ENCODE data around the gene GRIP2.
A peak's percentile ranks its signal among the peaks of the same experiment; 100 is the strongest.

Gene GRIP2

GRCh38 chr3:14450506-14450905 is 89.6 kb downstream of the GRIP2 start:
- DNase-seq, result no peak

GRCh38 chr3:14448756-14449727 is 91.1 kb downstream of the GRIP2 start:
- no peak for DNase-seq

GRCh38 chr3:14448063-14448462 is 92.1 kb downstream of the GRIP2 start:
- DNase-seq, result no peak

- DNase-seq, result no peak
These were observed 93.1 kb downstream of the GRIP2 start for GRCh38 chr3:14446988-14447570.

GRCh38 chr3:14445773-14446172 is 94.4 kb downstream of the GRIP2 start:
- DNase-seq, result no peak

GRCh38 chr3:14444380-14444779 is 95.8 kb downstream of the GRIP2 start:
- no peak for DNase-seq

GRCh38 chr3:14441920-14442300 is 98.2 kb downstream of the GRIP2 start:
- no peak for DNase-seq

- DNase-seq, result no peak
These were observed 98.8 kb downstream of the GRIP2 start for GRCh38 chr3:14441240-14441919.

GRCh38 chr3:14440531-14441239 is 99.5 kb downstream of the GRIP2 start:
- peak; percentile 31 for DNase-seq

GRCh38 chr3:14440168-14440518 is 100.0 kb downstream of the GRIP2 start:
- DNase-seq, result peak; percentile 18

GRCh38 chr3:14439501-14440167 is 100.5 kb downstream of the GRIP2 start:
- peak; percentile 84 for DNase-seq

Data from hematopoietic multipotent progenitor cell treated with erythropoietin and hydrocortisone succinate and interleukin-3 and kit ligand, for 6 days (in vitro differentiated cells).